K562 (cell line): ENCODE results near the gene RNU6-8. TPM values are rescaled to one million over a fixed set of nuclear protein-coding genes. Genes with fewer than 3 reads are reported as not detected.

Experiments
- C11orf30 ChIP-seq: fragments of 450-650 bp; IDR thresholded peaks from 2 replicates; pipeline ENCODE4 v1.6.1; 2016; ENCODE audit warnings: low read depth, mild to moderate bottlenecking
- DACH1 ChIP-seq: fragments of 450-650 bp; IDR thresholded peaks from 2 replicates; pipeline ENCODE4 v1.6.1; 2018; ENCODE audit not compliant: partially characterized antibody
- DEAF1 ChIP-seq: fragments of 450-650 bp; formaldehyde crosslinking; IDR thresholded peaks from 2 replicates; pipeline ENCODE4 v1.4.0; 2020; ENCODE audit warnings: mild to moderate bottlenecking, moderate library complexity
- FOXJ2 ChIP-seq: fragments of 200-800 bp; sonication (Bioruptor generic); IDR thresholded peaks from 2 replicates; pipeline ENCODE4 v1.6.1; 2016; ENCODE audit warnings: missing genetic modification characterization, missing compliant biosample characterization
- HDAC6 ChIP-seq: IDR thresholded peaks from 2 replicates; pipeline ENCODE4 v1.6.1; 2012; ENCODE audit warnings: low read depth, mild to moderate bottlenecking, control low read depth, inconsistent platforms, low read length, moderate library complexity
- MCM3 ChIP-seq: fragments of 450-650 bp; IDR thresholded peaks from 2 replicates; pipeline ENCODE4 v1.6.1; 2016
- MCM5 ChIP-seq: fragments of 450-650 bp; IDR thresholded peaks from 2 replicates; pipeline ENCODE4 v1.6.1; 2016; ENCODE audit warnings: low read depth
- MEF2D ChIP-seq: conservative IDR thresholded peaks from 2 replicates; pipeline ENCODE4 v1.6.1; 2016; ENCODE audit warnings: low read depth, missing genetic modification characterization, missing compliant biosample characterization
- NFE2 ChIP-seq: IDR thresholded peaks from 2 replicates; pipeline ENCODE4 v1.6.1; 2014; ENCODE audit warnings: antibody characterized with exemption, low read depth
- NR2C2 ChIP-seq, 2 experiments: fragments of 200-800 bp in 1 of 2; sonication (Bioruptor generic) in 1 of 2; sonication (generic) in 1 of 2; formaldehyde crosslinking in 1 of 2; IDR thresholded peaks; 2 replicates each; pipeline versions ENCODE4 v1.6.1 to v1.8.0; 2016 to 2022; ENCODE audit warnings: mild to moderate bottlenecking in 1 of 2, missing compliant biosample characterization in 1 of 2, missing genetic modification characterization in 1 of 2, missing genetic modification reagents in 1 of 2
- OTX1 ChIP-seq: fragments of 450-650 bp; formaldehyde crosslinking; IDR thresholded peaks from 2 replicates; pipeline ENCODE4 v1.4.0; 2022; ENCODE audit warnings: mild to moderate bottlenecking
- POLR2AphosphoS2 ChIP-seq: IDR thresholded peaks from 2 replicates; pipeline ENCODE4 v1.6.1; 2012; ENCODE audit warnings: low read length, improper control_type of control experiment
- RAD21 ChIP-seq, 2 experiments: fragments of 250-450 bp in 1 of 2; fragments of 450-650 bp in 1 of 2; sonication (Bioruptor Pico) in 1 of 2; formaldehyde crosslinking in 1 of 2; IDR thresholded peaks in 1 of 2; conservative IDR thresholded peaks in 1 of 2; 2 replicates each; pipeline versions ENCODE4 v1.4.0 to v1.8.0; 2020 to 2022; ENCODE audit warnings: mild to moderate bottlenecking in 2 of 2, moderate library complexity in 1 of 2
- RBM15 ChIP-seq: fragments of 200-400 bp; formaldehyde crosslinking; IDR thresholded peaks from 2 replicates; pipeline ENCODE4 v1.6.1; 2018; ENCODE audit warnings: mild to moderate bottlenecking, low read length, moderate library complexity; ENCODE audit not compliant: insufficient read depth
- RBM17 ChIP-seq: fragments of 200-400 bp; formaldehyde crosslinking; IDR thresholded peaks from 2 replicates; pipeline ENCODE4 v1.6.1; 2017; ENCODE audit warnings: low read depth, mild to moderate bottlenecking, low read length, borderline replicate concordance
- RBM22 ChIP-seq: fragments of 200-400 bp; formaldehyde crosslinking; IDR thresholded peaks from 2 replicates; pipeline ENCODE4 v1.6.1; 2018; ENCODE audit warnings: low read length, low read depth; ENCODE audit not compliant: poor library complexity, severe bottlenecking
- SETDB1 ChIP-seq: IDR thresholded peaks from one replicate; pipeline ENCODE4 v1.6.1; 2012; ENCODE audit warnings: low read length, control low read depth, inconsistent platforms
- SMAD3 ChIP-seq: fragments of 450-650 bp; formaldehyde crosslinking; conservative IDR thresholded peaks from 2 replicates; pipeline ENCODE4 v1.4.0; 2020; ENCODE audit warnings: mild to moderate bottlenecking
- SMARCE1 ChIP-seq: fragments of 450-650 bp; IDR thresholded peaks from 2 replicates; pipeline ENCODE4 v1.7.1; 2016; ENCODE audit warnings: mild to moderate bottlenecking
- SP1 ChIP-seq: sonication (generic); formaldehyde crosslinking; IDR thresholded peaks from 2 replicates; pipeline ENCODE4 v1.8.1; 2022; ENCODE audit warnings: mild to moderate bottlenecking, missing genetic modification reagents
- SRF ChIP-seq, 2 experiments: fragments of 250-450, 450-650 bp in 1 of 2; sonication (Bioruptor Pico) in 1 of 2; sonication (generic) in 1 of 2; formaldehyde crosslinking; IDR thresholded peaks; 2 replicates each; pipeline versions ENCODE4 v1.5.0 to v1.5.1; 2020 to 2022; ENCODE audit warnings: mild to moderate bottlenecking in 1 of 2, missing genetic modification reagents in 1 of 2
- TCFL5 ChIP-seq: fragments of 250-450 bp; sonication (Bioruptor Pico); conservative IDR thresholded peaks from 2 replicates; pipeline ENCODE4 v1.6.1; 2021; ENCODE audit warnings: mild to moderate bottlenecking, moderate library complexity, matching md5 sums
- YY1 ChIP-seq, 3 experiments: IDR thresholded peaks; 2 replicates each; pipeline ENCODE4 v1.6.1; 2011; ENCODE audit warnings: low read length in 2 of 3, mild to moderate bottlenecking in 2 of 3, moderate library complexity in 2 of 3, borderline replicate concordance in 1 of 3, control low read depth in 1 of 3, low read depth in 1 of 3; ENCODE audit not compliant: insufficient read depth in 3 of 3, insufficient replicate concordance in 2 of 3, control insufficient read depth in 1 of 3, insufficient read length in 1 of 3; ENCODE audit errors: extremely low read depth in 1 of 3
- ZNF232 ChIP-seq: sonication (generic); formaldehyde crosslinking; IDR thresholded peaks from 2 replicates; pipeline ENCODE4 v1.8.0; 2022; ENCODE audit warnings: mild to moderate bottlenecking, missing genetic modification reagents
- ZNF280A ChIP-seq: fragments of 450-650 bp; IDR thresholded peaks from 2 replicates; pipeline ENCODE4 v1.6.1; 2018; ENCODE audit warnings: mild to moderate bottlenecking, low read depth; ENCODE audit not compliant: partially characterized antibody
- polyA plus RNA-seq, 8 experiments: library from polyadenylated mRNA; depleted of rRNA in 4 of 8; stranded (reverse) in 5 of 8; unstranded in 3 of 8; fragments of >200 nt; fragmentation: Nextera tagmentation in 2 of 8; fragmentation: Illumina TruSeq in 1 of 8; extraction: Ambion mirVana in 2 of 8; extraction: Trizol in 1 of 8; gene quantifications; 2 replicates each; pipeline versions ENCODE4 v1.2.1 to v1.2.3, GENCODE V29; 2011 to 2014; ENCODE audit warnings: inconsistent platforms in 1 of 8, missing spikeins in 1 of 8
- total RNA-seq, 7 experiments: library from RNA; depleted of rRNA in 6 of 7; stranded (reverse); fragments of >200 nt in 6 of 7; fragmentation: Illumina TruSeq in 2 of 7; extraction: Trizol in 2 of 7; gene quantifications; 2 replicates each; pipeline versions ENCODE4 v1.2.1 to v1.2.3, GENCODE V29; 2011 to 2021; ENCODE audit warnings: low replicate concordance in 1 of 7
- TF ChIP-seq, protein P1 (sequence below): sonication (generic); formaldehyde crosslinking; IDR thresholded peaks from 2 replicates; pipeline ENCODE4 v1.8.0; 2022; ENCODE audit warnings: mild to moderate bottlenecking, missing genetic modification reagents

The RNU6-8 gene
- total and polyA plus RNA-seq, 9 of the 15 experiments (the other 6 are each of a cell fraction or from before 2014, with no cell fraction given) = not detected

- TF ChIP-seq C11orf30 = no peak
- no peak for TF ChIP-seq DEAF1 (CRISPR knock-in tag)
- no peak for TF ChIP-seq SETDB1
- no peak for TF ChIP-seq SMARCE1
- no peak for TF ChIP-seq MCM5
- TF ChIP-seq RAD21 (CRISPR knock-in tag; conservative IDR thresholded peaks at IDR 0.05 in 1 of 2, IDR thresholded peaks at IDR 0.05 in 1 of 2) = peak in 1 of 2 experiments; percentile 25; a peak in 3 of 4 replicates
- TF ChIP-seq RBM22 = no peak
- TF ChIP-seq HDAC6 = no peak
- no peak for TF ChIP-seq MCM3
- no peak for TF ChIP-seq OTX1 (CRISPR knock-in tag)
- TF ChIP-seq DACH1 = no peak
- no peak for TF ChIP-seq ZNF280A
- TF ChIP-seq NR2C2 (CRISPR knock-in tag; IDR thresholded peaks at IDR 0.05) = no peak
- 0 out of 2 replicates have a peak, but pooled peaks have one; percentile 18 for TF ChIP-seq NR2C2 (tag; IDR thresholded peaks at IDR 0.05)
- no peak for TF ChIP-seq SP1 (CRISPR knock-in tag)
- TF ChIP-seq, protein P1, sequence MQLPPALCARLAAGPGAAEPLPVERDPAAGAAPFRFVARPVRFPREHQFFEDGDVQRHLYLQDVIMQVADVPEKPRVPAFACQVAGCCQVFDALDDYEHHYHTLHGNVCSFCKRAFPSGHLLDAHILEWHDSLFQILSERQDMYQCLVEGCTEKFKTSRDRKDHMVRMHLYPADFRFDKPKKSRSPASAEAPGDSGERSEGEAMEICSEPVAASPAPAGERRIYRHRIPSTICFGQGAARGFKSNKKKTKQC (CRISPR knock-in tag) = no peak
- no peak for TF ChIP-seq TCFL5 (CRISPR knock-in tag)
- TF ChIP-seq ZNF232 (CRISPR knock-in tag) = no peak
- TF ChIP-seq RBM17 = no peak
- TF ChIP-seq FOXJ2 (tag) = no peak
- TF ChIP-seq SMAD3 = no peak
- peak in 1 of 2 experiments; percentile 56; a peak in 1 of 4 replicates for TF ChIP-seq SRF (CRISPR knock-in tag; IDR thresholded peaks at IDR 0.05)
- TF ChIP-seq YY1 (IDR thresholded peaks at IDR 0.05; ENCODE audit: borderline replicate concordance in 1 of 3, control insufficient read depth in 1 of 3, extremely low read depth in 1 of 3, insufficient read depth in 3 of 3, insufficient read length in 1 of 3, insufficient replicate concordance in 2 of 3, low read depth in 1 of 3, low read length in 2 of 3) = peak in 1 of 3 experiments; percentile 28
- TF ChIP-seq NFE2 = 0 out of 2 replicates have a peak, but pooled peaks have one; percentile 3
- TF ChIP-seq MEF2D (tag) = no peak
- TF ChIP-seq RBM15 = no peak
- TF ChIP-seq POLR2AphosphoS2 = no peak
These were observed 21.8 kb upstream of the RNU6-8 start (continued) for GRCh38 chr14:32224737-32225377.
